NAMALWA (cell line): ENCODE data around the gene UBAC1.

Experiments used
- DNase-seq: peaks from one replicate; pipeline ENCODE4 v3.0.0-alpha.2; 2015; ENCODE audit warnings: low spot score

UBAC1 gene

GRCh38 chr9:135993765-135994500 is 32.8 kb upstream of the UBAC1 start:
- DNase-seq = no peak

- DNase-seq = no peak
These were observed 32.2 kb upstream of the UBAC1 start for GRCh38 chr9:135993409-135993742.

- DNase-seq = peak; percentile 87
These were observed 31.6 kb upstream of the UBAC1 start for GRCh38 chr9:135992486-135993408.

DNA sequence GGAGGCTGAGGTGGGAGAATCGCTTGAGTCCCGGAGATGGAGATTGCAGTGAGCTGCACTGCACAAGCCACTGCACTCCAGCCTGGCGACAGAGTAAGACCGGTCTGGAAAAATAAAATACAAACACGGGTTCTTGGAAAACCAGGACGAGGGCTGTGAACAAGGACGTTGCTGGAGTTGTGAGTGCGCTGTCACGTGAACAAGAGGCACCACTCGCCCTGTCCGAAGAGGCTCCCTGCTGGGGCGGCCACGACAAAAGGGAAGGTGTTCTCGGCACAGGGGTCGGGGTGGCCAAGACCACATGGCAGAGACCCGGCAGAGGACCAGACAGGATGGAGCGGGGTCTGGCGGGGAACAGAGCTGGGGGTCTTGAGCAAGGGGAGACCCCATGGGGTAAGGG is 30.6 kb upstream of the UBAC1 start:
- no peak for DNase-seq

GRCh38 chr9:135990468-135991429 is 29.6 kb upstream of the UBAC1 start:
- DNase-seq = peak; percentile 91

GRCh38 chr9:135989722-135990467 is 28.7 kb upstream of the UBAC1 start:
- DNase-seq = no peak

DNA sequence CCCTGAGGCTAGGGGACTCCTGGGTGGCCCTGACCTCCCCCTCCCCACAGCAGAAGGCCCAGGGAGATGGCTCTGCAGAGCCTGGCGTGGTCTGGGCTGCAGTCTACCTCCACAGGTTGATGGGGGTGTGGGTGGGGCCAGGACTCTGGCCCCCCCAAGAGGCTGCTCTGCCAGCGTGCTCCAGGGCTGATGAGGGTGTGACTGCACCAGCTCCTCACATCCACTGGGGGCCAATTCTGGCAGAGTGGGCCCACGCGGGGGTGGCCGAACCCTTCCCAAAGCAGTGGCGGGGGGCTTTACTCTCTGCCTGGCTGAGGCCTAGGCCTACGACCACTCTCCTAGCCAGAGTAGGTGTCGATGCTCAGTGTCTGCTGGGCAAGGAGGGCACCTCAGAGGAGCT is 28.0 kb upstream of the UBAC1 start:
- DNase-seq = no peak

- no peak for DNase-seq
These were observed 27.3 kb upstream of the UBAC1 start for GRCh38 chr9:135988493-135988892.

DNA sequence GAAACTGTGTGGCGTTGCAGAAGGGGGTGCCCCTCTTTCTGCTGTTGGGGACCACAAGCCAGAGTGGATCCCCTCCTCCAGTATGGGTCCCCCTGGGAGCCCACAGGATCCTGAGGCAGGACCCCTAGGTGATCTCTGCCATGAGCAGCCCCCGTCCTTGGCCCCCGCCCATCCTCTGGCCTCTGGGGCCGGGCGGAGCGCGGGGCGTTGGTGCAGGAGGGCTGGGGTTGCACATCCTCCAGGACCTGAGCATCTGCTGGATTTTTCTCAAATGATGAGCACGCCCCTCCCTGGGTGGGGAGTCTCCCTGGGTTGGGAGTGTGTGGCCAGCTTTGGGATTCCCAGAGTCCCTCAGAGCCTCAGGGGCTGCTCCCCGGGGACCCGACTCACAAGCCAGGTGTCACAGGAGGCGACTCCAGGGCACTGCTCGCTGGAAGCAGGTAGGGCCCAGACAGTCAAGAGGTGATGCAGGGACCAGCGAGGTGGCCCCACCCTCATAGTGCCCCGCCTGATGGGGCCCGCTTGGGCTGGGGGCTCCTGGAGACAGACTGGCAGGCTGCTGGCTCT is 26.7 kb upstream of the UBAC1 start:
- no peak for DNase-seq

- DNase-seq = no peak
These were observed 25.4 kb upstream of the UBAC1 start for GRCh38 chr9:135986605-135987004.

DNA sequence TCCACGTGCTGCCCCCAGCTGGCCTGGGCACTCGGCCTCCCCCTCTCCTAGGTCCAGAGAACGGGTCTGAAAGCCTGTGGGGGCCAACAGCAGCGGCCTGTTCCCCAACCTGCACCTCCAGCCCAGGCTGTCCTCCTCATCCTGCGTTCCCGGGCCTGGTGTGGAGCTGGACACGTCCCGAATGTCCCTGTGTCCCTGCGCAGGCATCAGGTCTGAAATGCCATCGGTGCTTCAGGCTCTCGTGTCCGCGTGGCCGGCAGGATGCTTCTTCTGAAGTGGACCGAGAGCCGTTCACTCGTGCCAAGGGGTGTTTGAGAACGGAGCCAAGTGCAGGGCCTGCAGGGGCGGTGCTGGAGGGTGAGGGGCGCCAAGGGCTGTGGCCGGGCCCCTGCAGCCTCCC is 24.7 kb upstream of the UBAC1 start:
- DNase-seq = no peak

- DNase-seq = no peak
These were observed 24.2 kb upstream of the UBAC1 start for GRCh38 chr9:135985459-135985774.

- DNase-seq = no peak
These were observed 23.0 kb upstream of the UBAC1 start for GRCh38 chr9:135984072-135984710.

DNA sequence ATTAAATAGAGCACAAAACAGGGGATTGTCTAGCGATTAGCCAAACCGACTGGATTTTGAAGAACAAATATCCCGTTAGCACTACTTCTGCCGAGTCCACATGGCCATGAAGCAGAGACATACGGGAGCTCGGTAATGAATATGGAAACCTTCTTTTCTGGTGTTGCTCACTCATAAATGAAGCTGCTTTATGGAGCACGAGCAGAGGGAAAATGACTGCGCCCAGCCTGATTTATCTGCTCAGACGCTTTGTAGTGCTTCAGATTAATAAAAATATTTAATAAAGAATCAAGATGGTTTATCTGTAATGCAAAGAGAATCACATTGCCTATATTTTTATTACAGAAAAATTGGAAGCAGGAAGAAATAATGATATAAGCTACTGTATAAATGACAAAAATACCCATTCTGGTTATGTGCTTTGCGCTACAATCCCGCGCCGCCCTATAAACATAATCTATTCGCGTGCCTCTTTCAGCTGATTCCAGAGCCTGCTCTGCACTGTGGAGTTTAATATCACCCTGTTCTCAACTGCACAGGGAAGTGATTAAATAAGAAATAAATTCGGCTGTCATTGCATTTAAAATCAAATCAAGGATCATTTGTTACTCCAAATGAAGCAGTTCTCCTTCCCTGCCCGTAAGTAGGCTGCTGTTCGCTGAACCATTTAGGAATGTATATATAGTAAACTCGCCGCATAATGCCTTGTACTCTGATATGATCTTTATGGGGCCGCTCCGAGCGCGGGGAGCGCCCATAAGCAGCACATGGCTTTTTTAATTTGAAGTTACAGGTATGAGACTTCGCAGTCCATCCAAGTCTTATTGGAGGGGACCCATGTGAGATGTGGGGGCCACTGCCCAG is 22.3 kb upstream of the UBAC1 start:
- DNase-seq = no peak

DNA sequence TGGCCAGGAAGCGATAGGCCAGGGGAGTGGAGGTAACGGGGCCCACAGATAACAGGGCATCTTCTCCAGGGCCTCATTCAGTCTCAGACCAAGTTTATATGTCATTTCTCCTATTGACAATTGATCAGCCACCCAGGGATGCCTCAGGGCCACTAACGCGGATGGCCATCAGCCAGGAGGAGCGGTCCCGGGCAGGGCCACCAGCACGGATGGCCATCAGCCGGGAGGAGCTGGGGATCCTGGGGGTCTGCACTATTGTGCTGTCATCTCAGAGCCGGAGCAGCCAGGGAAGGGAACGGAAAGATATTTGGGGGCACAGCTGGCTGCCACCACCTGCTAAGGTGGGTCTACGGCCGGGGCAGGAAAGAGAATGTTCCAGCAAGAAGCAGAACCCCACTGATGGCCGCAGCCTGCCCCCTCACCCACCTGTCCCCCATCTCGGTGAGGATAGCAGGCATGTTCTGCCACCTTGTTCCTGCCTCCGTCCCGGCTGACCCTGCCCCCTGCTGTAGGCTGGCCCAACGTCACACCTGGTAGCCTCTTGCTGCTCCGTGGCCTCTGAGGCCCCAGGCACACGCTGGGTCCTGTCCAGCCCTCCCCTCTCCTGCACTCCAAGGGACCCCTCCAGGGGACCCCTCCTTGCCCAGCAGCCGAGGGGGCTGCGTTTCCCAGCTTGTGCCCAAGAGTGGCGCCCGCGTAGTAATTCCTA is 21.5 kb upstream of the UBAC1 start:
- DNase-seq = no peak

DNA sequence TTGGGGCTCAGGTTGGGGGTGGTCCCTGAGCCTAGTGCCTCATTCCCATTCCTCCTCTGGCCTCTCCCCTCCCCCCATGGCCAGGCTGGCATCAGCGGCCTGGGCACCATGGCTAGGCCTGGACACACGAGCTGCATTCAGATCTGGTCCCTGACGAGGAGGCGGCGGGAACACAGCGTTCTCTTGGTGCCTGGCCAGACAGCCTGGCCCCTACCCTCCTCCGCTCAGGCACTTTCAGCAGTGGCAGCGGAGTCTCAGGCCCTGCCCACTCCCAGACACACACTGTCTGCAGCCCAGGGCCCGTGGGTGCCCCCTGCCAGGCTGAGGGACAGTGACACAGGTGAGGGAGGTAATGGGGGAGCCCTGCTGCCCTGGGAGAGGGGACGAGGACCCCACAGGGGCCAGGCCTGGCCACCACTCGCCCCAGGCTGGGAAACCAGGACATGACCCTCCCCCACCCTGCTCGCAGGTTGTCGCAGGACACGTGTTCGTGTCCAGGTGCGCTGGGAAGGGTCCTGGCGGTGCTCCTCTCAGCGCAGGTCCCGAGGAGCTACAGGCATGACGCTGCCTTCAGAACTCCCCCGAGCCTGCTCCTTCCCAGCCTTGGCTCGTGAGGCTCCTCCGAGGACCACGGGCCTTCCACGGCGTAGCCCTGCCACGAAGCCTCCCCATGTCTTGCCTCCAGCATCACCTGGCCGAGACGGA is 19.9 kb upstream of the UBAC1 start:
- DNase-seq = no peak

DNA sequence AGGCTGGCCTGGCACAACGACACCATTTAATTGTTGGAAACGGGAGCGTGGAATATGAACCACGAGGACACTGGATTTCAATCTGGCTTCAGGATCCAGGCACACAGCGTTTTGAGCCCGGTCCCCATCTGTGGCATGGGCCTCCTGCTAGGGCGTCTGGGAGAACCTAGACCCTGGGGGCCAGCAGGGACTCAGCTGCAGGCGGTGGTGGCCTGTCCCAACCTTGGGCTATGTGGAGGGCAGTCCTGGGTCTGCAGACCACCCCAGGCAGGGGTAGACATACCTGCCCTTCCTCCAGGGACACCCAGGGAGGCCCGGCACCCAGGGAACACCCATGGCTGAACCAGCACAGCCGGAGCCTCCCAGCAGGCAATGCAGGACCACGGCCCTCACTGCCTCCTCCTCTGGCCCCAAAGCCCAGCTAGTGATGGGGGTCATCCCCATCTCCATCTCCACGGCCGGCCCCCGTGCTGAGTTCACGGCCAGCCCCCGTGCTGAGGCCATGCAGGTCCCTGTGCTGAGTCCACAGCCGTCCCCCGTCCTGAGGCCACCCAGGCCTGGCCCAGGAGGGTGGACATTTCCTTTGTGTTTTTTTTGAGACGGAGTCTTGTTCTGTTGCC is 18.5 kb upstream of the UBAC1 start:
- DNase-seq = no peak
